Vagina (tissue), 2 donors: ENCODE data around the gene CDK6. TPM values are rescaled to one million over a fixed set of nuclear protein-coding genes. Genes with fewer than 3 reads are reported as not detected.
A peak's percentile ranks its signal among the peaks of the same experiment; 100 is the strongest.

ENCODE experiments used
- DNase-seq, 2 donors: peaks; one replicate each; pipeline ENCODE4 v3.0.0-alpha.2; 2017; ENCODE audit errors: extremely low spot score in 2 of 2
- H3K27ac ChIP-seq: fragments of 200-600 bp; sonication (generic); one replicate; pipeline ENCODE4 v1.5.1; 2019
- H3K27me3 ChIP-seq: fragments of 200-600 bp; sonication (generic); one replicate; pipeline ENCODE4 v1.5.1; 2019
- H3K36me3 ChIP-seq, 2 donors: fragments of 200-600 bp; sonication (generic); one replicate each; pipeline ENCODE4 v1.5.1; 2017 to 2019
- H3K4me1 ChIP-seq: fragments of 200-600 bp; sonication (generic); one replicate; pipeline ENCODE4 v1.5.1; 2019
- H3K4me3 ChIP-seq, 2 donors: fragments of 200-600 bp; sonication (generic); 1 replicate in 1 of 2; 2 replicates in 1 of 2; pipeline ENCODE4 v1.5.1; 2016 to 2019
- H3K9me3 ChIP-seq: fragments of 200-600 bp; sonication (generic); one replicate; pipeline ENCODE4 v1.5.1; 2019
- POLR2A ChIP-seq, 2 donors: fragments of 450-650 bp; IDR thresholded peaks; one replicate each; pipeline ENCODE4 v1.6.1; 2017; ENCODE audit warnings: antibody characterized with exemption in 2 of 2, mild to moderate bottlenecking in 2 of 2, moderate library complexity in 2 of 2
- POLR2AphosphoS5 ChIP-seq, 2 donors: sonication (generic); formaldehyde crosslinking; IDR thresholded peaks; one replicate each; pipeline ENCODE4 v1.9.0; 2017; ENCODE audit warnings: antibody characterized with exemption in 2 of 2, mild to moderate bottlenecking in 2 of 2, low read depth in 1 of 2; ENCODE audit not compliant: insufficient read depth in 1 of 2
- intact Hi-C: fragments of 100-400 bp; cut with DNase I; formaldehyde crosslinking; loops from one replicate; pipeline ENCODE4 v1.15.1; 2023
- total RNA-seq: library from RNA; depleted of rRNA; stranded (reverse); fragments of >200 nt; gene quantifications from one replicate; pipeline ENCODE4 v1.2.3, GENCODE V29; 2016
- TF ChIP-seq, protein P1 (sequence below), 3 experiments: fragments of 450-650 bp in 2 of 3; fragments of 200-600 bp in 1 of 3; sonication (generic) in 1 of 3; IDR thresholded peaks; one replicate each; pipeline ENCODE4 v1.5.1; 2017 to 2019; ENCODE audit warnings: antibody characterized with exemption in 3 of 3, mild to moderate bottlenecking in 2 of 3, moderate library complexity in 2 of 3

CDK6 gene
- total RNA-seq, 1 donor from 2014 or later: 20.6 TPM

DNA sequence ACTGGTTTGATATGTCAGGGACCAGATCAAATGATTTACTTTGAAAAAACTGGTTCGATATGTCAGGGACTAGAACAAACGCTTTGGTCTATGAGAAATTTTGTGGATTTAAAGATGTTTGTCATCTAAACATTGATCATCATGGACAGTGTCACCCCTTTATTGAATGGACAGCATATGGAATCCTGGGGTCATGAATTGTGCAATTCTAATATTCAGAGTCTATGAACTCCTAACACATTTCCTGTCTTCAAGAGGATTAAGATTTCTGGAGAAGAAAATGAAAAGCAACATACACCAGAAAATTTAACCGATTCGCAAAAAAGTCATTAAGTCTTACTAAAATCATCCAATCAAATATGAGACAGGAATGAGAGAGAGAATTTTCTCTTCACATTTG lies 139.8 kb downstream of the CDK6 start:
- peaks cover 31% of the 10 kb centered on the region for H3K4me1 ChIP-seq

DNA sequence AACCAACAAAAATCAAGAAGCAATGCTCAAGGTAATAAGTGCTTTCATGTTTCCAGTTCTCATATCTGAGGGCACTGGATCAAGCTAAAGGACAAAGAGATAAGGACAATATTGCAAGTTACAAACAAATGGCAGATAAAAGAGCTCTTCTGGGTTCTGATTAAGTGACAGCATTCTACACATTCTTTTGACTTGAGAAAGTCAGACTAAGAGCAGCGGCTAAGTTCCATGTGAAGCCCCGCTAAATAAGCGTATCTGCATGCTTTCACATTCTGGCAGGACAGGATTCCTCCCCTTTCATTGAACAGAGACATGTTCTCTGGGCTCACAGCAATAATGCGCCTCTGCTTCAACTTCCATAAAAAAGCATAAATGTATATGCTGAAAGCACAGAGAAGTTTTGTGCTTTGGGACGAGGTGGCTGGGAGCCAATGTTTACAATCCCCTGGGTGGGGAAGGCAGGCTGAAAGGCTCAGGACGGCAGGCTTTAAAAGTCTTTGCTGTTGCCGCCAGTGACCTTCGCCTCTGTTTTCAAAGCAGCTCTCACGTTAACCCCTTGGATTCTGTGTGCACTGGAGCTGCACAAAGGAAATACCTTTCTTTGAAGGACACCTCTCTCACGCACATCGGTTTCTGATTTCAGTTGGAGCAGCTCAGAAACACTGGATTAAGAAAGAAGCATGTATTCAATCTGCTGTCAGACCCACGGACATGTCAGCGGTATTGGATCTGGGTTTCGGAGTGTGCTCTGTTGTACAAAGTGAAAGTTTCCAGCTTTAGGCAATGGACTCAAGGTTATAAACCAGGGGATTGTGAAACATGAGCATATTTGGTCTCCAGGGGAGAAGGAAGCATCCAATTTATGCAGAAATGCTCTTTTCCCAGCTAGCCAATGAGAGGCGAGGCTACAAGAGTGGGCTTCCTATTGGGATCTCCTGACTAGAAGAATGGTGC lies 140.8 kb downstream of the CDK6 start:
- Histone ChIP-seq H3K9me3 (no peaks in the 10 kb centered on the region), H3K36me3 (no peaks in the 10 kb centered on the region), H3K27ac (peak overlapping the region; percentile 84), H3K4me1 (peaks cover 31% of the 10 kb centered on the region), H3K4me3 (peak overlapping the region; percentile 50 to 51), H3K27me3 (no peaks in the 10 kb centered on the region)
- intact Hi-C loops: no loop called here
- TF ChIP-seq POLR2A (IDR thresholded peaks at IDR 0.05) (peak in 1 of 2 donors; percentile 7), POLR2AphosphoS5 (IDR thresholded peaks at IDR 0.05; ENCODE audit: insufficient read depth in 1 of 2, low read depth in 1 of 2) (peak in 1 of 2 donors; percentile 5)
- TF ChIP-seq, protein P1, sequence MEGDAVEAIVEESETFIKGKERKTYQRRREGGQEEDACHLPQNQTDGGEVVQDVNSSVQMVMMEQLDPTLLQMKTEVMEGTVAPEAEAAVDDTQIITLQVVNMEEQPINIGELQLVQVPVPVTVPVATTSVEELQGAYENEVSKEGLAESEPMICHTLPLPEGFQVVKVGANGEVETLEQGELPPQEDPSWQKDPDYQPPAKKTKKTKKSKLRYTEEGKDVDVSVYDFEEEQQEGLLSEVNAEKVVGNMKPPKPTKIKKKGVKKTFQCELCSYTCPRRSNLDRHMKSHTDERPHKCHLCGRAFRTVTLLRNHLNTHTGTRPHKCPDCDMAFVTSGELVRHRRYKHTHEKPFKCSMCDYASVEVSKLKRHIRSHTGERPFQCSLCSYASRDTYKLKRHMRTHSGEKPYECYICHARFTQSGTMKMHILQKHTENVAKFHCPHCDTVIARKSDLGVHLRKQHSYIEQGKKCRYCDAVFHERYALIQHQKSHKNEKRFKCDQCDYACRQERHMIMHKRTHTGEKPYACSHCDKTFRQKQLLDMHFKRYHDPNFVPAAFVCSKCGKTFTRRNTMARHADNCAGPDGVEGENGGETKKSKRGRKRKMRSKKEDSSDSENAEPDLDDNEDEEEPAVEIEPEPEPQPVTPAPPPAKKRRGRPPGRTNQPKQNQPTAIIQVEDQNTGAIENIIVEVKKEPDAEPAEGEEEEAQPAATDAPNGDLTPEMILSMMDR (IDR thresholded peaks at IDR 0.05): no peak
- peak in 1 of 2 donors; percentile 88 for DNase-seq

More for the DNA sequence above, 139.8 kb downstream of the CDK6 start:
- no peaks in the 10 kb centered on the region for H3K27me3 ChIP-seq
- no peaks in the 10 kb centered on the region for H3K9me3 ChIP-seq
- intact Hi-C loops: no loop called here
- DNase-seq: no peak
- TF ChIP-seq, protein P1 (IDR thresholded peaks at IDR 0.05): no peak
- no peak for TF ChIP-seq POLR2AphosphoS5 (IDR thresholded peaks at IDR 0.05; ENCODE audit: insufficient read depth in 1 of 2, low read depth in 1 of 2)
- no peak for TF ChIP-seq POLR2A (IDR thresholded peaks at IDR 0.05)
- no peaks in the 10 kb centered on the region for H3K36me3 ChIP-seq
- peak overlapping the region; percentile 84 for H3K27ac ChIP-seq
- no peak overlapping the region for H3K4me3 ChIP-seq

DNA sequence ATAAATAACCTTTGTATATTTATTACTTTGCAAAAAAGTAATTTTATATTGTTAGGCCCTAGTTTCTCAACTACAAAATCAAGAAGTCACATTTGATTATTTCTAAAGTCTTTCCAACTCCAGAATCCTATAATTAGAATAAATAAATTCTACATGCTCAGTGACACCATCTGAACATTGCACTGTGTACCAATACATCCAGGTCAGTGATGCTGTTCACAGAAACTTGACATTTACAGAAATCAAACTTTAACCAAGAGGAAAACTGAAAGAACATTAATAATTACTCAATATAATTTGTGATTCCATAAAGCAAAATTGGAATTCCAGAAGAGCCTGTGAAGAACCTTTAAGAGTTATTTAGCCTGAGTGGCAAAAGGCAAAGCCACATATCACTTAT lies 142.2 kb downstream of the CDK6 start:
- DNase-seq: no peak
- no peak overlapping the region for H3K4me3 ChIP-seq
- TF ChIP-seq POLR2A (IDR thresholded peaks at IDR 0.05) (no peak), POLR2AphosphoS5 (IDR thresholded peaks at IDR 0.05; ENCODE audit: insufficient read depth in 1 of 2, low read depth in 1 of 2) (no peak)
- TF ChIP-seq, protein P1 (IDR thresholded peaks at IDR 0.05): no peak
- H3K4me1 ChIP-seq: peaks cover 30% of the 10 kb centered on the region
- no peaks in the 10 kb centered on the region for H3K9me3 ChIP-seq
- intact Hi-C loops: no loop called here
- no peaks in the 10 kb centered on the region for H3K27me3 ChIP-seq
- H3K36me3 ChIP-seq: no peaks in the 10 kb centered on the region
- no peak overlapping the region for H3K27ac ChIP-seq

DNA sequence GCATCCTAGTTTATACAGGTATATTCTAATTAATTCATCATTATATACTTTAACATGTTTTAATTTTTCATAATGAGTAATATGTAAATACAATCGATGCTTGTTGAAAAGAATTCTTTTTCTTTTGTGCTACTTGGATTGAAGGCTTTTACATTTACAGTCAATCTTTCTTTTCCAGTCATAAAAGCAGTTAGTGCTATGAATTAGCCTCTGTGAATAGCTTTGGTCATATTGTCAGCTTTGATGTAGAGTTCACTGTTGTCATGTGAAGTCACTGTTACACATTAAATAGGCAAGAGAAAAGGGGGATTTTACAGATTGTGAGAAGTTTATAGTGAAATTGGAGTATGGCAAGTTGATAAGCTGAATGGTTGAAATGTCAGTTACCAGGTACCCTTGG lies 142.9 kb downstream of the CDK6 start:
- DNase-seq: no peak
- intact Hi-C loops: no loop called here
- no peaks in the 10 kb centered on the region for H3K27me3 ChIP-seq
- no peak for TF ChIP-seq POLR2A (IDR thresholded peaks at IDR 0.05)
- TF ChIP-seq, protein P1 (IDR thresholded peaks at IDR 0.05): no peak
- no peak for TF ChIP-seq POLR2AphosphoS5 (IDR thresholded peaks at IDR 0.05; ENCODE audit: insufficient read depth in 1 of 2, low read depth in 1 of 2)
- no peak overlapping the region for H3K27ac ChIP-seq
- H3K36me3 ChIP-seq: no peaks in the 10 kb centered on the region
- H3K9me3 ChIP-seq: no peaks in the 10 kb centered on the region
- H3K4me1 ChIP-seq: peaks cover 23% of the 10 kb centered on the region
- H3K4me3 ChIP-seq: no peak overlapping the region

DNA sequence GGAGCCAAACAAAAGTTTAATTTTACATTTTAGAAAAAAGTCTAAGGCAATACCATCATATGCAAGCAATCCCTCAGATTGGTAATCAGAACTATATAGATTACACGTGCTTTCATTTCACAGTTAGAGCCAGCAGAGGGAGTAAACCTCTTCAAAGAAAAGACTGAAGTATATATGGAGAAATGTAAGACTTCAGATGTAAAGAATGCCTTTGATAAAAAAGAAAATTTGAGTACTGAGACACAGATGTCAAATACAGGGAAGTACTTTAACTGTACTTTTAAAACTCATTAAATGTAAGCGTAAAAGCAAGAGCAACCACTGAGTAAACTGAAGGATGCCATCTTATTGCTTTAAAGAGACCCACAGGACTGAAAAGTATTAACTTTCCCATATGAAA lies 144.8 kb downstream of the CDK6 start:
- no peaks in the 10 kb centered on the region for H3K36me3 ChIP-seq
- peaks cover 7% of the 10 kb centered on the region for H3K4me1 ChIP-seq
- no peak overlapping the region for H3K27ac ChIP-seq
- no peak for DNase-seq
- H3K4me3 ChIP-seq: no peak overlapping the region
- TF ChIP-seq, protein P1 (IDR thresholded peaks at IDR 0.05): peak in 1 of 3 experiments; percentile 28
- TF ChIP-seq POLR2A (IDR thresholded peaks at IDR 0.05): no peak
- TF ChIP-seq POLR2AphosphoS5 (IDR thresholded peaks at IDR 0.05; ENCODE audit: insufficient read depth in 1 of 2, low read depth in 1 of 2): peak in 1 of 2 donors; percentile 14
- H3K9me3 ChIP-seq: no peaks in the 10 kb centered on the region
- H3K27me3 ChIP-seq: no peaks in the 10 kb centered on the region
- intact Hi-C loops: no loop called here
